ENCODE data around the gene CDKL5.

CDKL5 gene

DNA sequence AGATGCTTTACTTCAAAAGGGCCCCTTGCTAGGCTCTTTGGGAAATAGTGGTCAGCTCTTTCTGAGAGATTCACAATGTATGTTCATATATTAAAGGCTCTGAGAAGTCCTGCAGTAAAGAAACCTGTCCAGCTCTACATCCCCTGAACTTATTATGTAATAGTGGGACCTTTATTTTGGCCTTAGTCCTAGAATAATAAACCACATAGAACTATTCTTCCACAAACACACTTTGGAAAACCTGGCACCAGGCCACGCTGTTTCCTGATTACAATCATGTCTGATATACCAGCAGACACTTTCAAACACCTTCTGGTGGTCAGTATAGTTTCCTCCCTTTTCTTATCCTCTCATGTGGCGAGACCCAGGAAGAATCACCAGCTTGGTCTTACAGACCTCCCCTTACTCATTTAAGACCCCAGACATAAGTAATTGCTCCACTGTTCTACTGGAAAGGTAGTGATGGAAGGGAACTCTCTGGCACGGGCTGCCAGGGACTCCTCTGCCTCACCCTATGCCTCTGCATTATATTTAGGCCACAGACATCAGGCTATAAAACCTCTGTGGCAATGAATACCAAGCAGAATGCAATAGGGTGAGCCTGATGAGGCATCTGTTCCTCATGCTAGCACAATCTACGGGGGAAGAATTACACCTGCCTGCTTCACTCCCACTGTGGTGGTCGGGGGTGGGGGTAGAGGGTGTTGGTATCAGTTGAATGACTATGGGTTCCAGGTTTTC is 276.4 kb downstream of the CDKL5 start:
- FAIRE-seq, result no peak

DNA sequence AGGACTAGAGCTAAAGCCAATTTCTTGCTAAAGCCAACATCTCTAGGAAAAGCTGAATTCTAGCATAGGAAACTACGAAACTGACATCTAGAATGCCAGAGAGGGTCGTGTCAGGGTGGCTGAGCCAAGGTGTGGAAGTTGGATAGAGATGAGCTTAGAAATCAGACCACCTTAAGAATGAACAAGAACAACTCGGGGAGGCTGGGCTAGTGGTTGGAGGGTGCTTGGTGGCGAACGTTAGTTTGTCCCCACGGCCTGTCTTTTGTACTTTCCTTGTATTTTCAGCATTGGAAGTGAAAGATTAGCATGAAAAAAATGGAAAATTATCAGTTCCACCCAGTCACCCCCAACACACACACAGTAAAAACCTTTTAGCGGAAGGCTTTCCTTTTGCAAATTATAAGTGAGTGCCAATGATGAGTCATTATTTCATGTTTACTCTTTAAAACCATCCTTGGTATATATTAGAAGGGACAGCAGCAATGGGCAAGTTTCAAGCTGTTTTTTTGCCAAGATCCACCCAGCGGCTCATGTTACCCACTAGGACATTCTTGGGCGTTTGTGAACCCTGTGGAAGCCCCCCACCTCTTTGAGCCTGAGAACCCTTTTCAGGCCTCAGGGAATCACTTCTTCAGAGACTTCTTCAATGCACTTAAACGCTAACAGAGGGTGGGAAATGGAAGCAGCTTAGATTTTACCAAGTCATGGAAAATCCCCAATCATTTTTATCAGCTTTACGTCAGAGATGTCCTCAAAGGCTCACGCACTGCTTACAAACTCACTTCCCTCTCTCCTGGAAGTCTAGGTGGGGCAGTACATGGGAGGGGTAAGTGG is 277.2 kb downstream of the CDKL5 start:
- FAIRE-seq, result no peak

Data from A204.1 (cell line).